Testis (tissue), 3 donors: ENCODE results near the gene REX1BD. TPM values are rescaled to one million over a fixed set of nuclear protein-coding genes. Genes with fewer than 3 reads are reported as not detected.
"Not testable (repeated sequence)": the region's sequence is repeated elsewhere in the genome, so short reads cannot be mapped to it uniquely, and the experiment has no call there.

Experiments
- DNase-seq: peaks from one replicate; pipeline ENCODE4 v3.0.0-alpha.2; 2019
- H3K27ac ChIP-seq, 2 donors: fragments of 200-600 bp; sonication (generic); one replicate each; pipeline ENCODE4 v1.5.1; 2019
- H3K27me3 ChIP-seq: fragments of 200-600 bp; sonication (generic); one replicate; pipeline ENCODE4 v1.5.1; 2019
- H3K36me3 ChIP-seq: fragments of 200-600 bp; sonication (generic); one replicate; pipeline ENCODE4 v1.5.1; 2017; ENCODE audit warnings: low read depth; ENCODE audit errors: missing control alignments
- H3K4me1 ChIP-seq: fragments of 200-600 bp; sonication (generic); one replicate; pipeline ENCODE4 v1.5.1; 2019
- H3K4me3 ChIP-seq, 2 donors: fragments of 200-600 bp; sonication (generic); one replicate each; pipeline ENCODE4 v1.5.1; 2017 to 2019
- H3K9me3 ChIP-seq: fragments of 200-600 bp; sonication (generic); one replicate; pipeline ENCODE4 v1.5.1; 2017
- POLR2A ChIP-seq: fragments of 450-650 bp; IDR thresholded peaks from one replicate; pipeline ENCODE4 v1.6.1; 2017; ENCODE audit warnings: antibody characterized with exemption, mild to moderate bottlenecking, moderate library complexity
- WGBS, 2 donors: methylation state at CpG; one replicate each; pipeline ENCODE4 v1.1.5; 2018; 5-methylcytosine and 5-hydroxymethylcytosine counted together
- intact Hi-C: fragments of 100-400 bp; cut with DNase I; formaldehyde crosslinking; loops from one replicate; pipeline ENCODE4 v1.15.1; 2023; ENCODE audit warnings: low total_unique reads
- polyA plus RNA-seq: library from polyadenylated mRNA; stranded (reverse); fragments of 350-450 nt; fragmentation: Illumina TruSeq; extraction: RNeasy Lipid Tissue Mini Kit (QIAGEN cat#74804); gene quantifications from one replicate; pipeline ENCODE4 v1.2.3, GENCODE V29; 2014; ENCODE audit warnings: low read depth, low replicate concordance; ENCODE audit not compliant: insufficient read depth
- total RNA-seq, 2 donors: library from RNA; depleted of rRNA; stranded (reverse); fragments of >200 nt; gene quantifications; one replicate each; pipeline ENCODE4 v1.2.3, GENCODE V29; 2016
- TF ChIP-seq, protein P1 (sequence below), 3 experiments: fragments of 450-650 bp in 2 of 3; fragments of 200-600 bp in 1 of 3; sonication (generic) in 1 of 3; IDR thresholded peaks; one replicate each; pipeline ENCODE4 v1.5.1; 2016 to 2019; ENCODE audit warnings: antibody characterized with exemption in 3 of 3, mild to moderate bottlenecking in 2 of 3, moderate library complexity in 1 of 3

Gene REX1BD
- total and polyA plus RNA-seq, 3 donors from 2014 or later, result 14.5 to 58.7 (median 44.3) TPM

DNA sequence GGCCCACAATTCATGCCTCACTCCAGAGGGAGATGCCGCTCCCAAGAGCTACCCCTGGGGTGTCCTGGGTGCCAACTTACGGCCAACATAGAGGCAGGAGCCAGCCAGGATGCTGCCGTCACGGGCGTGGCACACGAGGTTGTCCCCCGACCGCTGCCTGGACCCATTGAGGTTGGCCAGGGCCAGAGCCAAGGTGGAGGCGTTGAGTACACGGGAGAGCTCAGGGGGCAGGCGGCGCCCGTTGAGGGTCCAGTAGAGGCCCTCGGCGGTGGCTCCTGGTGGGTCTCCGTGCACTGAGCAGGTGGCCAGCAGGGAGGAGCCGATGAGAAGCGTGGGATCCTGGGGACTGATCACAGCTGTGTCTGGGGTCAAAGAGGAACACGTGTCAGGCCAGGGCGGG, 10.9 kb downstream of the REX1BD start:
- WGBS, 2 donors, result 87% methylated on average over 3 to 20 of the region's 20 CpGs
- intact Hi-C loops, result loop anchor here (10.0 kb wide), 2 partner anchors 85 to 245 kb away; partner anchors contain the start of gene CRTC1
- H3K27me3 ChIP-seq, result no peaks in the 10 kb centered on the region
- H3K4me3 ChIP-seq, result no peak overlapping the region
- H3K9me3 ChIP-seq, result no peaks in the 10 kb centered on the region
- H3K4me1 ChIP-seq, result peaks cover 7% of the 10 kb centered on the region
- no peaks in the 10 kb centered on the region for H3K36me3 ChIP-seq
- DNase-seq, result no peak
- H3K27ac ChIP-seq, result no peak overlapping the region
- TF ChIP-seq POLR2A, result no peak
- TF ChIP-seq, protein P1, sequence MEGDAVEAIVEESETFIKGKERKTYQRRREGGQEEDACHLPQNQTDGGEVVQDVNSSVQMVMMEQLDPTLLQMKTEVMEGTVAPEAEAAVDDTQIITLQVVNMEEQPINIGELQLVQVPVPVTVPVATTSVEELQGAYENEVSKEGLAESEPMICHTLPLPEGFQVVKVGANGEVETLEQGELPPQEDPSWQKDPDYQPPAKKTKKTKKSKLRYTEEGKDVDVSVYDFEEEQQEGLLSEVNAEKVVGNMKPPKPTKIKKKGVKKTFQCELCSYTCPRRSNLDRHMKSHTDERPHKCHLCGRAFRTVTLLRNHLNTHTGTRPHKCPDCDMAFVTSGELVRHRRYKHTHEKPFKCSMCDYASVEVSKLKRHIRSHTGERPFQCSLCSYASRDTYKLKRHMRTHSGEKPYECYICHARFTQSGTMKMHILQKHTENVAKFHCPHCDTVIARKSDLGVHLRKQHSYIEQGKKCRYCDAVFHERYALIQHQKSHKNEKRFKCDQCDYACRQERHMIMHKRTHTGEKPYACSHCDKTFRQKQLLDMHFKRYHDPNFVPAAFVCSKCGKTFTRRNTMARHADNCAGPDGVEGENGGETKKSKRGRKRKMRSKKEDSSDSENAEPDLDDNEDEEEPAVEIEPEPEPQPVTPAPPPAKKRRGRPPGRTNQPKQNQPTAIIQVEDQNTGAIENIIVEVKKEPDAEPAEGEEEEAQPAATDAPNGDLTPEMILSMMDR (IDR thresholded peaks at IDR 0.05), result no peak

DNA sequence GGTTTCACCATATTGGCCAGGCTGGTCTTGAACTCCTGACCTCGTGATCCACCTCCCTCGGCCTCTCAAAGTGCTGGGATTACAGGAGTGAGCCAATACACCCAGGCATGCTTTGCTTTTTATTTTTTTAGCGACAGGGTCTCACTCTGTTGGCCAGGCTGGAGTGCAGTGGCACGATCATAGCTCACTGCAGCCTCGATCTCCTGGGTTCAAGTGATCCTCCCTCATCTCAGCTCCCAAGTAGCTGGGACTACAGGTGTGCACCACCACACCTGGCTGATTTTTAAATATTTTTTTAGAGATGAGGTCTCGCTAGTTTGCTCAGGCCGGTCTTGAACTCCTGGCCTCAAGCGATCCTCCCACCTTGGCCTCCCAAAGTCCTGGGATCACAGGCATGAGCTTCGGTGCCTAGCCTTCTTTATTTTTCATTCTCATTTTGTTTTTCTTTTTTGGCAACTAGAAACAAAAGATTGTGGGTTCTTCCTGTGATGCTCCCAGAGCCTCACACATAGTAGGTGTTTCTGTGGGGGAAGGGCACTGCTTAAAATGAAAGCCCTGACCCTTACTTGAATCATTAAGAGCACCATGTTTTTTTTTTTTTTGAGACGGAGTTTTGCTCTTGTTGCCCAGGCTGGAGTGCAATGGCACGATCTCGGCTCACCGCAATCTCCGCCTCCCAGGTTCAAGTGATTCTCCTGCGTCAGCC, 12.2 kb downstream of the REX1BD start:
- intact Hi-C loops, H3K9me3 ChIP-seq, DNase-seq, H3K4me1 ChIP-seq, H3K36me3 ChIP-seq, H3K4me3 ChIP-seq, H3K27ac ChIP-seq, H3K27me3 ChIP-seq: not testable (repeated sequence)
- 94 to 96% methylated on average over 15 of the region's 15 CpGs for WGBS, 2 donors

DNA sequence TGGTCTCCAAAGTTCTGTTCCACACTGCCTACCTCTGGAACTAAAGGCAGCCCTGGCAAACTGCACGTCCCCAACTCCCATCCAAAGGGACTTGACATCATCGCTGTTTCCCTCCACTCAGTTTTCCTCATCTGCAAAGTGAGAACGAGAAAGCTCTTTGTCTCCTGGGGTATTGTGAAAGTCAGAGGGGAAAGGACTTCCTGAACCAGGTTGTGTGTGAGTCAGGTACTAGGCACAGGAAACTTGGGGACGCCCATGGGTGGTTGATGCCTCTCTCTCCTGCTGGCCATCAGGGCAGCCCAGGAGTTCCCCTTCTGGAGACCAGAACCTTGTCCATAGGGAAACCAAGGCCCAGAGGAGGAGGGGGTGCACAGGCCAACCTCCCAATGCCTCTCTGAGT, 13.3 kb downstream of the REX1BD start:
- H3K4me3 ChIP-seq, result no peak overlapping the region
- intact Hi-C loops, result no loop called here
- 84 to 85% methylated on average over 4 of the region's 4 CpGs for WGBS, 2 donors
- H3K36me3 ChIP-seq, result no peaks in the 10 kb centered on the region
- TF ChIP-seq, protein P1 (IDR thresholded peaks at IDR 0.05), result no peak
- TF ChIP-seq POLR2A, result no peak
- no peaks in the 10 kb centered on the region for H3K4me1 ChIP-seq
- H3K27ac ChIP-seq, result no peak overlapping the region
- no peaks in the 10 kb centered on the region for H3K9me3 ChIP-seq
- no peak for DNase-seq
- no peaks in the 10 kb centered on the region for H3K27me3 ChIP-seq

DNA sequence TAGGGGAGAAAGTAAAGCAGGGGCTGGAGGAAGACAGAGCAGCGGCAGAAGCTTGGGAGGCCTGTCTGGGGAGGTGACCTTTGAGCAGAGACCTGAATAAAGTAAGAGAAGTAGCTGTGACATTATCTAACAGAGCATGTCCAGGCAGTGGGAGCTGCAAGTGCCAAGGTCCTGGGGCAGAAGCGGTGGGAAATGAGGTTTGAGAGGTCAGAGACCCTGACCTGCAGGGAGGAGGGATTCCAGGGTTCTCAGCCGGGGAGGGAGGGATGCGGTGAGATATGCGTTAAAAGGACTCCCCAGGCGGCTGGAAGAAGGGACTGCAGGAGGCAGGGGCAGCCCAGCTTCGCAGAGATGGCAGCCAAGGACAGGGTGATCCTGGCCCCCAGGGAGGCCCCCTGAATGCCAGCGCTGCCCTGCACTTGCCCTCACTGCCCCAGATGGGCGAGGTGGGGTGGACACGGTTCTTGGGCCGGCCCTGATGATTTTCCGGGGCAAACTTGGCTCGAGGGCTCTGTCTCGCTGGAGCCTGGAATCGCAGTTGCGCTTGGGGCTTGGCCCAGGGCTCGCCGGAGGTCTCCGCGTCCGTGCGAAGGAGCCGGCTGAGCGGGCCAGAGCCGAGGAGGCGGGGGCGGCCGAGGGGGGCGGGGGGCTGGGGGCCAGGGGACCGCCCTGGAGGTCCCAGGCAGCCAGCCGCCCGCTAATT, 14.8 kb downstream of the REX1BD start:
- H3K27me3 ChIP-seq, result no peaks in the 10 kb centered on the region
- intact Hi-C loops, result no loop called here

More for the DNA sequence above, 14.8 kb downstream of the REX1BD start:
- no peaks in the 10 kb centered on the region for H3K9me3 ChIP-seq
- DNase-seq, result no peak
- no peak overlapping the region for H3K4me3 ChIP-seq
- no peak overlapping the region for H3K27ac ChIP-seq
- H3K36me3 ChIP-seq, result no peaks in the 10 kb centered on the region
- TF ChIP-seq POLR2A, result no peak
- TF ChIP-seq, protein P1 (IDR thresholded peaks at IDR 0.05), result peak in 1 of 3 experiments; percentile 30
- WGBS, 2 donors, result 27 to 48% methylated on average over 11 to 32 of the region's 32 CpGs
- H3K4me1 ChIP-seq, result peaks cover 9% of the 10 kb centered on the region
